ENCODE results near the gene CDK5RAP2.
"Not testable (repeated sequence)": the region's sequence is repeated elsewhere in the genome, so short reads cannot be mapped to it uniquely, and the experiment has no call there.

Gene CDK5RAP2

GRCh38 chr9:120464176-120464886, 115.6 kb downstream of the CDK5RAP2 start:
- no peak for DNase-seq

- no peak for DNase-seq
Observed at GRCh38 chr9:120463765-120464164, 116.2 kb downstream of the CDK5RAP2 start.

- not testable (repeated sequence) for DNase-seq
Observed at GRCh38 chr9:120461677-120462076, 118.3 kb downstream of the CDK5RAP2 start.

- DNase-seq: no peak
Observed at GRCh38 chr9:120456218-120456617, 123.7 kb downstream of the CDK5RAP2 start.

DNA sequence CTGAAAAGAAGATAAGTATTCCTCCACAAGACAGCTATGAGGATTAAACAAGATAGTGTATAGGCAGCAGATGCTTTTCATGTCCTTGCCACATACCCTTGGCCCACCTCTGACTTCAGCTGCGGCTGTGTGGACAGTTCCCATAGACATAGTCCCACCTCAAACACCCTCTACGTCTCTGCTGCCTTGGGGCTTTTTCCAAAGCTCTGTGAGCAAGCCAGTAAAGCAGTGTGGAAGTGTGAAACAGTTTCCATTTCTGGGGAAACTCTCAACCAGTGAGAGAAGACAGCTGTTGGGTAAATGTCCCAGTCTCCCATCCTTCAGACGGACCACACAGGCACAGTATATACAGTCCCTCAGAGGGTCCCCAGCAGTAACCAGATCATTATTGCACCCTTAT, 125.5 kb downstream of the CDK5RAP2 start:
- DNase-seq: no peak

DNA sequence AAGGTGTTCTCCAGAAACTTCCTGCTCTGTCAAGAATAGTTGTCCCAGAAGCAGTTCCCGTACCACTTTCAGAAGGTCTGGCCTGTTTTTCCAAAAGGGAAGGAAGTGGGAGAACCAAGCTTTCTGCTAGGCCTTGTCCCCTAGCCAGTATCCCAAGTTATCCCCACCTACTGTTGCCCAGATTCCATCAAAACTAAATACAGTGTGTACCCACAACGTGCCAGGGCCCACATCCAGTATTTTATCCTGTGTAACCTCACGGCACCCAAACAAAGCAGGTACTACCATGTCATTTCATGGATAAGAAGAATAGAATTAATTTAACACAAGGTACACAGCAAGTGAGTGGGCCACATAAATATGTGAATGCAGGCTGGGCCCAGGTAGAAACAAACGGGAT, 126.2 kb downstream of the CDK5RAP2 start:
- DNase-seq: no peak

DNA sequence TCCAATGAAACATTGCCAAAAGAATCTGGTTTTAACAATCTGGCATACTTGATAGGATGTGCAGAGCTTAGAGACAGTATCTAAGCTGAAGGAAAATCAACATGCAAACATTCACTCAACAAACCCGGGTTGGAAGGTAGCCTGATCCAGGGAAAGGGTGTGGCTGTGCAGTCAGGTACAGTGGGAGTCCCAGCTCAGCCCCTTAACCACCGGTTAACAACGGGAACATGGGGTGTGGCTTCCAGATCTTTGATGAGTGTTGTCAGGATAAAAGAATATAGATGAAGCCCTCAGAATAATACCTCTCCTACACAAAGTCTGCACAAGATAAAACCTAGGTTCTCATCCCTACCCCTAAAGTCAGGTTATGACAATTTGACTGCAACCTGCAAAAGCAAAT, 127.3 kb downstream of the CDK5RAP2 start:
- DNase-seq: no peak

DNA sequence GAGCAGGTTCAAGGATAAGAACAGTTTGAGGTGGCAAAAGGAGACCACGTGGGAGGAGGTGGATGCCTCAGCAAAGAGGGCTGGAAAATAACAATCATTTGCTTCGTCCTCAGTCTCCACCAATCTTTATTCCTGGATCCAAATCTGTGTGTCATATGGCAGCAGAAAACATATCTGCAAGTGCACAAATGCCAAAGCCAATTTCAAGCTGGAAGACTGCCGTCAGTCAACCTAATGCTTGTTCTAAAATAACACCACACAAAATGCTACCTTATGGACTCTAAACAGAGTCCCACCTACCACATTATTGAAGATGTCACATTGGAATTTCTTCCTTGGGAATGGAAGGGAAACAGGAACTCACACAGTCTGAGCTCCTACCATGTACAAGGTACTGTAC, 129.1 kb downstream of the CDK5RAP2 start:
- DNase-seq: no peak

- no peak for DNase-seq
Observed at GRCh38 chr9:120449566-120449965, 130.4 kb downstream of the CDK5RAP2 start.

GRCh38 chr9:120447959-120448500, 131.9 kb downstream of the CDK5RAP2 start:
- no peak for DNase-seq

- no peak for DNase-seq
Observed at GRCh38 chr9:120446671-120447070, 133.3 kb downstream of the CDK5RAP2 start.

DNA sequence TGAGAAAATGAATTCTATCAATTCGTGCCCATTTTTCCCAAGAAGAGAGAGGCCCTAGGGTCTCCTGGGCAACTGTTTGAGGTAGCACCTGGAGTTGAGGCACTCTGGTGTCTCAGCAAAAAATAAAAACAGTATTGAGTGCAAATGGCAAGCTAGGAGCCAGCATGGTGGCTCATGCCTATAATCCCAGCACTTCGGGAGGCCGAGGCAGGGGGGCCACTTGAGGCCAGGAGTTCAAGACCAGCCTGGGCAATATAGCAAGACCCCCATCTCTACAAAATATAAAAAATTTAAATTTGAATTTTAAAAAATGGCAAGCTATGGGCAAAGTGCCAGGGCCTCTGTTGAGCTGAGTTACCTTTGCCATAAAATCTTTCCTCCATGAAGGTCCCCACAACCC, 136.0 kb downstream of the CDK5RAP2 start:
- DNase-seq: no peak

- DNase-seq: no peak
Observed at GRCh38 chr9:120443489-120443888, 136.5 kb downstream of the CDK5RAP2 start.

DNA sequence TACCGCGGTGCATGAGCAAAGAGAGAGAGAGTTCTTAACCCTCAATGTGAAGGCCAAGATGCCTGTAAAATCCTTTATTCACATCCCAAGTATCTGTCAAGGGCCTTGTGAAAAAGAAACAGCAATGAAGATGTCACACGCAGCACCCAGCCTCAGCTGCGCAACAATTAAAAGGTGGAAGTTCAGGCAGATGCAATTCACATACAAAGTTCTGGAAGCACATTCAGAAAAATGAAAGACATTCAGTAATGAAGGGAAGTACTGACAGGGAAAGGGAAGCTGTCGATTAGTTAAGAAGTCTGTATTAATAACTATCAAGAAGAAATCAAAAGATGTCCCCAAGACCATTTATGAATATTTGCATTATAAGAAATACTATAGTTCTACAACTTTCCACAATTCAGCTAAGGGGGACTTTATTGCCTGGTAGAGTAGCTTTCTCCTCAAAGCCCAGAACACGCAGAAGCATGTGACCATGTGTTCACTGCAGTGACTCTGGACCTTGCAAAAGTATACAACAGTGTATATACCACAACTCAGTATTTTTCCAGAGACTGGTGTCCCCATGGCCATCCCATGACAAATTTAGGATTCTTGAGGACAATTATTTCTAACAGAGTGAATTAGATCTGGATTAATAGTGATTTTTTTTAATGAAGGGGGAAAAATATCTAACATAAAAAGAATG, 137.5 kb downstream of the CDK5RAP2 start:
- no peak for DNase-seq

DNA sequence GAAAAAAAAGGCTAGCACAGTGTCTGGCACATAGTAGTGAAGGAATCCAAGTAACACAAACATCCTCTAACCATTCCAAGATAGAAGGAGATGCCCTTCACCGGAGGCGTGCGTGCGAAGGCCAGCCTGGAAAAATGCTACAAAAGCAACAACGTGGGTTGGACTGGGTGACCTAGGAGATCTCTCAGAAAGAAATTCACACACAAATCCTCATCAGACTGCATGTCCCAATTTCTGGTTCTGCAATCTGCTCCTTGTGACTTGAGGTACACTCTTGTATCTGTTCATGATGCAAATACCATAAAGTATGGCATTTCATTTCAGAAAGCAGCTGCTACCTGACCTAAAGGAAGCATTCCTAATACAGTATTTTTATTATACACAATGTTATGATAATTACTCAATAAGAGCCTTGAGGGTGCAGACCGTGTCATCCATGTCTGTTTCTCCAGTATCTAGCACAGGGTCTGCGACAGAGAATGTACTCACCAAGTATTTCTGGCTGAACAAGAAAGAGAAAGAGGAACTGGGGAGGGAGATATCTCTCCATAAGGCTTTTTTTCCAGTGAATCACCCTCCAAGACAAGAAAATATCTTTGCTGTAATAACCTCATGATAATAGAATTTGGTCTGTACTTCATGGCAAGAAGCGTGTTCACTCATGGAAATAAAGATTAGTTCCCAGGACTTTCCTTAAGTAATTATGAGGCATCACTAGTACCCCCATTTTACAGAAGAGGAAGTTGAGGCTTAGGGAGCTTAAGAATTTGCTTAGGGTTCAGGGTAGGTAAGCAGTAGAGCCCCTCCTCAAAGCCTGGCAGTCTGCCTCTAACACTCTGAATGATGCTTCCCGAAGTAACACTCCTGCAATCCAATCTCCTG, 138.3 kb downstream of the CDK5RAP2 start:
- DNase-seq: no peak

GRCh38 chr9:120440791-120441190, 139.2 kb downstream of the CDK5RAP2 start:
- DNase-seq: no peak

GRCh38 chr9:120439926-120440325, 140.0 kb downstream of the CDK5RAP2 start:
- DNase-seq: no peak

GRCh38 chr9:120438836-120439546, 141.0 kb downstream of the CDK5RAP2 start:
- no peak for DNase-seq

- DNase-seq: no peak
Observed at GRCh38 chr9:120438111-120438510, 141.9 kb downstream of the CDK5RAP2 start.

DNA sequence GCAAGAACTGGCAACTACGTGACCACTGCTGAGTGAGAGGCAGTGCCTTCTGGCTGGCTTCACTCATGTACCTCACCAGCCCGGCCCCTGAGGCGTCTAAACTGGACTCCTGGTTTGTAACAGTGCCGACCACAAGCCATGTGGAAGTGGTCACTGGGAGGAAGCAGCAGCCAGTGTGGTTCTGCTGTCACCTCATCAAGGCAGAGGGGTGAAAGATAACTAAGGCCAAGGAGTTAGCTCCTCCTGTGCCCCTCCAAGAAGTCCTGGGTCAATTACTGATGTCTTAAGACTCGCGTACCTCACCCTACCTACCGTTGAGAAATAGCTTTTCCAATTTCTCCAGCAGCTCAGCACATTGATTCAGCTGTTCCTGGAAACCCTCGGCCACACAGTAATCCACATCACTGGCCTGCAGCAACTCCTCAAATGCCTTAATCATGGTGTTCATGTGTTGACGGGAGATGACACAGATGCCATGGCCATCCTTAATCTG, 142.9 kb downstream of the CDK5RAP2 start:
- DNase-seq: no peak

- no peak for DNase-seq
Observed at GRCh38 chr9:120436446-120436845, 143.5 kb downstream of the CDK5RAP2 start.

DNA sequence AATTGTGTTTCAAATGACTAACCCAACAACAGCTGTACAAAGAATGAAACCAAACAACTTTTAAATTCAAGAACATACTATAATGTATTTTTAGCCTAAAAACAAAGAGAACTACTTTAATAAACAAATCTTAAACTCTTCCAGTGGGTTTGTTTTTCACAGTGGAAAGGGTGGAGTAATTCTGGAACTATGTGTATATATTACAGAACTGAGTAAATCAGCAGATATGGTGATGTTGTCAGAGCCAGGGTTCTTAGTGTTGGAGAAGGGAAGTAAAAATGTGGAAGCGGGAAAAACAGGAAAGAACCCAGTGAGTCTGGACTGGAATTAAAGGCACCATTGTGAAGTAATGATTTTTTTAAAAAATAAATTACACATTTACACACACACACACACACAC, 144.9 kb downstream of the CDK5RAP2 start:
- no peak for DNase-seq

- no peak for DNase-seq
Observed at GRCh38 chr9:120434532-120434931, 145.4 kb downstream of the CDK5RAP2 start.

Data from NCI-H510A (cell line).